Measurements from ENCODE around the gene BPIFB3. TPM values are rescaled to one million over a fixed set of nuclear protein-coding genes. Genes with fewer than 3 reads are reported as not detected.

Gene BPIFB3
- total and polyA plus RNA-seq, 2 of the 13 experiments (the other 11 are each of a cell fraction or from before 2014, with no cell fraction given) = 0.09 TPM; not detected in 1

GRCh38 chr20:33006776-33007375 lies 46.8 kb upstream of the BPIFB3 start (continued):
- TF ChIP-seq ZNF318 (CRISPR knock-in tag; IDR thresholded peaks at IDR 0.05) (no peak), ZNF691 (CRISPR knock-in tag; IDR thresholded peaks at IDR 0.05; ENCODE audit: borderline replicate concordance, low read depth) (peak; percentile 87), PTBP1 (IDR thresholded peaks at IDR 0.05; ENCODE audit: low read depth, low read length, poor library complexity, severe bottlenecking) (no peak), HOXA5 (CRISPR knock-in tag; IDR thresholded peaks at IDR 0.05) (no peak), SNAPC2 (CRISPR knock-in tag; IDR thresholded peaks at IDR 0.05) (no peak), PHB2 (IDR thresholded peaks at IDR 0.05; ENCODE audit: partially characterized antibody) (no peak), BRD4 (CRISPR knock-in tag; IDR thresholded peaks at IDR 0.05) (no peak), MTF1 (CRISPR knock-in tag; IDR thresholded peaks at IDR 0.05) (no peak), ZNF891 (CRISPR knock-in tag; IDR thresholded peaks at IDR 0.05) (no peak), ZNF839 (CRISPR knock-in tag; IDR thresholded peaks at IDR 0.05; ENCODE audit: borderline replicate concordance) (no peak), PITX1 (CRISPR knock-in tag; IDR thresholded peaks at IDR 0.05) (peak; percentile 51), BCLAF1 (IDR thresholded peaks at IDR 0.05) (no peak), ZFP1 (CRISPR knock-in tag; IDR thresholded peaks at IDR 0.05) (no peak), ZNF292 (CRISPR knock-in tag; IDR thresholded peaks at IDR 0.05; ENCODE audit: borderline replicate concordance, low read depth) (peak; percentile 63; the same call in 1 of the 2 replicates), PLSCR1 (CRISPR knock-in tag; IDR thresholded peaks at IDR 0.05; ENCODE audit: borderline replicate concordance) (no peak), ZNF256 (CRISPR knock-in tag; conservative IDR thresholded peaks at IDR 0.05) (no peak), ZNF605 (CRISPR knock-in tag; IDR thresholded peaks at IDR 0.05) (no peak), NONO (IDR thresholded peaks at IDR 0.05) (no peak), NONO (CRISPR knock-in tag; conservative IDR thresholded peaks at IDR 0.05) (peak; percentile 8; the same call in 1 of the 2 replicates)
